GM18498 (cell line): ENCODE data around the gene NGB.

Experiments used
- ATAC-seq: cut with Tn5 transposase; IDR thresholded peaks from one replicate; pipeline ENCODE4 v1.9.1; 2021; ENCODE audit warnings: mild to moderate bottlenecking, moderate library complexity; ENCODE audit not compliant: unreplicated experiment

Gene NGB

DNA sequence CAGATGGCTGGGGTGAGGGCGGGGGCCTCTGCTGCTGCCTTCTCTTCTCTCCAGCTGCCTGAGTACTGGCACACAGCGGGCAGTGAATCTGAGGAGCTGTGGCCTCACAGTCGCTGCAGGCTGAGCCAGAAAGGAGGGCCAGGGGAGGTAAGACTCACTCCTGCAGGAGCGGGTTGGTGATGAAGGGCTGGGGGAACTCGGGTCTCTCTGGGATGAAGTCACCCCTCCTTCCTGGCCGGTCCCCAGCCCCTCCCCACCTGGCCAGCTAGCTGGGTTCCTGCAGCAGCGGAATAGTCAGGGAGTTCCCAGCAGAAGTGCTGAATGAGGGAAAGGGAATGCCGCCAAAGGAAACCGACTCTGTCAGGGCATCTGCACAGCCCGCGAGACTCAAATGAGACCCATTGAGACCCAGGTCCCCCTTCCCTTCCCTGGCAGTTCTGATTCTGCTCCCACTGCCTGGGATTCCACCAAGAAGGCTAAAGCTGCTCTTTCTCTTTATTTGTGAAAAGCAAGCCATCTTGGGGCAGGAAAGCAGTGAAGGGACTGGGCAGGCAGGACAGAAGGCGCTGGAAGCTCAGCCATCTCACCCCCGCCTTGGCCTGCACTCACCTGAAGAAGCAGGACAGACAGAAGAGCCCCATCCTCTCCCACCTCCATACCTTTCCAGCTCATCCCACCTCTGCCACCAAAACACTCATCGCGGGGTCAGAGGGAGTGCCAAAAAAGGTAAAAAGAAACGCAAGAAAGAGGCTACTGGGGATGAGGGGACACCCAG lies 5.3 kb downstream of the NGB start:
- no peak for ATAC-seq

DNA sequence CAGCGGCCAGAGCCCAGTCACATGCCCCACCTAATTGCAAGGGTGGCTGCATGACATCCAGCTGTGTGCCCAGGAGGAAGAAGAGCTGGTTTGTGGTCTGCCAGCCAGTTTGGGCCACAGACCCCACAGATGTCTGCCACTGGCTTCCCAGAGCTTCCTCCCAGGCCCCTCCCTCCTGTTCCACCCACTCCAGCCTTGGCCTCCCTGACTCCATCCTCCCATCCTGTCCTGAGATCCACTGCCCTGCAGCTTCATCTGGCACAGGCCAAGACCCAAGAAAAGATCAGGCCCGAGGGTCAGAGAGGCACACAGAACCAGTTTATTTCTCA lies 5.9 kb downstream of the NGB start:
- ATAC-seq: no peak

DNA sequence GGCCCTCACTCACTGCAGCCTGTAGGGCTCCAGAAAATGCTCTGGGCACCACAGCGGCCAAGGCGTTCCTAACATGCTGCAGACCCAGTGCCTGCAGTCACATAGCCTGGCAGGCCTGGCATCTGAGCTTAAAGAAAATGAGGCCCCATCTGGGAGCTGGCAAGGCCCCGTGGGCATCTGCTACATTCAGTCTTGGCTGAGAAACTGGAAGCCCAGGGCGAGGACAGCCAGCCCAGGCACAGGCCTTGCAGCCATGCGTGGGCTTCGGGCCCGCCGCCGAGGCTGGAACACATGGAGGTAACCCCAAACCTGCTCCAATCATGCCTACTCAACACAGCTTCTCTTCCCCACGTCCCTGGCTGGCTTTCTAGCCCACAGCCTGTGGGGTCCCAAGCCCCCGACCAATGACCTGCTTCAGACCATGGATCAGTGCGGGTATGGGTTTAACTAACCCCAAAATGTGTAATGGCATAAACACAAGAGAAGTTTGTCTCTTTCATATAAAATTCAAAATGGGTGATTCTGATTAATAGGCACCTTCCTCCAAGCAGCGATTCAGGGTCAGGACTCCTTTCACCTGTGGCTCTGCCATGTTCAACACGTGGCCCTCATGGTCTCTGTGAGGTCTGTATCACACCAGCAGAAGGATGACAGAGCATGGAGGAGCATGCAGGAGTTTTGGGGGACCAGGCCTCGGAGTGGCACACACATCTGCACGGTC lies 6.4 kb downstream of the NGB start:
- no peak for ATAC-seq

DNA sequence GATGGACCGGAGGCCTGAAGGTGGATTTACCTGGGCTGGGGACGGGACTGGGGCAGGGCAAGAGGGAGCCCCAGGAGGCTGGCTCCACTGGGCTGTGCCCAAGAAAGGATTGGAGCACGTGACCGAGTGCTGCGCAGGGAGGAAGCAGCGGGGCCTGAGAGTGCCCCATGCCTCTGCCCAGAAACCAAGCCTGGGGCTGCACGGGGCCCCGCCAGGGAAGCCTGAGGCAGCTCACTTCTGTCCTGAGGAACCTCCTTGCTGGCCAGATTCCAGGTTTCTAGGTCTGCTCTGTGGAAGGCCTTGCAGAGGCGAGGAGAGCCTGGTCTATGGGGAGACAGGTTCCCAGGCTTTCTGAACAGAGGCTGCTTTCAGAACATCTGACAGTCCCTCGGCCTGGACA lies 10.4 kb downstream of the NGB start:
- no peak for ATAC-seq

DNA sequence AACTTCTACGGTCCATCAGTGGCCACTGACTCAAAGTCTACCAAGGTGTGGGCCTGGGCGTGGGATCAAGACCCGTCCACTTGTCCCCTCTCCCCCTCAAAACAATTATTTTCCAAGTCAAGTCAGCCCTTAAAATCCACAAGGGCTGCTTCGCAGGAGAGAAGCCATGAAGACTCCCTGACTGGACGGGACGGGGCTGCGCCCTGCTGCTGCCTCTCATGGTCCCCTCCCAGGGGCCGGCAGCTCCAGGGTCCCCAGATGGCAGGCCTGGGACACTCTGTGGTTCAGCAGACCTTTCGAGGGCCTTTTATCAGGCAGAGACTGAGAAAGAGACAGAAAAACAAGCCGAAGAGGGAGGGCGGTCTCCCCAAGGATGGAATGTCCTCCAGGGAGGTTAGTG lies 10.8 kb downstream of the NGB start:
- no peak for ATAC-seq

DNA sequence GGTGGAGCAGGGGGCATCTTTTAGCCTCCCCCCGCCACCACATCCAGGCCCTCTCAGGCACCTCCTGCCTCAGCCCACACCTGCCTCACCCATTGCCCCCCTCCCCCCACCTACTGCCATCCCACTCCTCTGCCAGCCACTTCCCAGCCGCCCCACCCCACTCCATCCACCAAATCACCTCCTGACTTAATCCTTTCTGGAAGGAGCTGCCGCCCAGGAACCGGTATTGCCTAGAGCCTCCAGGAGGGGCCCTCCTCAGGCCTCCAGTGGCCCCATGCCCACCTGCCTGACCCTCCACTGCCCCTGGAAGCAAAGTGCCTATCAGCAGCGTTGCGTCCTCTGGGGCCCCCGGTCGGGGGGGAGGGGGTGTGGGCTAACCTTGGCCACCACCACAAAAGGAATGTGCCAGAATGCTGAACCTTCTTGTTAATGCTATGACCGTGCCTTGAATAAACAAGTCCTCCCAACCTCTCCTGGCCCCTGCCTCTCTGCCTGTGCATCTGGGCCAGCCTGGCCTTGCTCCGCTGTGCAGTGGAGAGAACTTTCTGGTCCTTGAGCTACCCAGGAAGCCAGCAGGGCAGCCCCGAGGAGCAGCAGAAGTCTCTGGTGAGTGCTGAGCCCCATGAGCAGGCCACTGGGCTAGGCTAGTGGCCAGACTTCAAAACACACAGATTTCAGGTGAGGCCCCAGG lies 11.8 kb downstream of the NGB start:
- ATAC-seq: no peak

DNA sequence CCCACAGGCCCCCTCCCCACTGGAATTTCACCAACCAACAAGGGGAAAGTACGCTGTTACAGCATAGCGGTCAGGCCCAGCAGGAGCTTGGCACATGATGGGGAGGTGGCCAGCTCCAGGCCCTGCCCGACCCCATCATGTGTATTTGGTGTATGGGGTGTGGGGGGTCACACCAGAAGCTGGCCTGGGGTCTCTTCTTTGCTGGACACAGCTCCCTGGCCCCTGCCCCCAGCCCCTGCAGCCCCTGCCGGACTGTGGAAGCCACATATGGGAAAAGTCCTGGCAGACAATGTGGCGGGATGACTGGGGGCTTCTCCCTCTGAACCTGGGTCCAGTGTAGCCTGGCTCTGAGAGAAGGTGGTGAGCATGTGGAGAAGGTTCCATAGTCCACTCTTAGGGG lies 12.4 kb downstream of the NGB start:
- no peak for ATAC-seq

DNA sequence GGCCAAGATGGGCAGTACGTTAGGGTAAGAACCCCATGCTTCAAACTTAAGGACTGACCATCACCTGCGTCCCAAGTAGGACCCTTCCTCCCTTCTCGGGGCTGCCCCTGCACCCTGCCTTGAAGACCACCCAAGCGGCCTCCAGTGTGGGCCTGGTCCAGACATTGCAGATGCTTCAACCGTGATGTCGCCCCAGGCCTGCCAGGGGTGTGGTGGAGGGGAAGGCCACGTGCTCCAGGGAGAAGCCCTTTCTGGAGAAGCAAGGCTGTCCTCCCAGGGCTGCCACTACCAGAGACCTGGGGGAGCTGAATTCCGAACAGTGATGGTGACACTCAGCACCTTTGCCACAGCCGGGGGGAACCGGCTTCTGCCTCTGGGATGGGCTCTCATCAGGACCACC lies 13.3 kb downstream of the NGB start:
- no peak for ATAC-seq

DNA sequence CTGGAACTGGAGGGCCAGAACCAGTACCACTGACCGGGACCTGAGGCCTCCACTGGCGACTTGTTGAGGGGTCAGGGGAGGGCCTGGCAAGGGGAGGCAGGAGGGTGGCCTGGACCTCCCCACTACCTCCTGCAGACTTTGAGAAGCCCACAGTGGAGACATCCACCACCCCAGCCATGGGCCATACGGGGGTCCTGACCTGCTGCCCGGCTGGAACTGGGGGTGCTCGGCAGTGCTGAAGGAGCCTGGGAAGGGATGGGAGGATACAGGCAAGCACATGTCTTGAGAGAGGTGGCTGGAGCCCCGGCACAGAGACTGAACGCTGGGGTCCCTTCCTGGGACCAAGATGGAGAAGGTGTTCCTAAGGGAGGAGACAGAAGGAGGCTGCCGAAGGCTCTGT lies 14.3 kb downstream of the NGB start:
- no peak for ATAC-seq

DNA sequence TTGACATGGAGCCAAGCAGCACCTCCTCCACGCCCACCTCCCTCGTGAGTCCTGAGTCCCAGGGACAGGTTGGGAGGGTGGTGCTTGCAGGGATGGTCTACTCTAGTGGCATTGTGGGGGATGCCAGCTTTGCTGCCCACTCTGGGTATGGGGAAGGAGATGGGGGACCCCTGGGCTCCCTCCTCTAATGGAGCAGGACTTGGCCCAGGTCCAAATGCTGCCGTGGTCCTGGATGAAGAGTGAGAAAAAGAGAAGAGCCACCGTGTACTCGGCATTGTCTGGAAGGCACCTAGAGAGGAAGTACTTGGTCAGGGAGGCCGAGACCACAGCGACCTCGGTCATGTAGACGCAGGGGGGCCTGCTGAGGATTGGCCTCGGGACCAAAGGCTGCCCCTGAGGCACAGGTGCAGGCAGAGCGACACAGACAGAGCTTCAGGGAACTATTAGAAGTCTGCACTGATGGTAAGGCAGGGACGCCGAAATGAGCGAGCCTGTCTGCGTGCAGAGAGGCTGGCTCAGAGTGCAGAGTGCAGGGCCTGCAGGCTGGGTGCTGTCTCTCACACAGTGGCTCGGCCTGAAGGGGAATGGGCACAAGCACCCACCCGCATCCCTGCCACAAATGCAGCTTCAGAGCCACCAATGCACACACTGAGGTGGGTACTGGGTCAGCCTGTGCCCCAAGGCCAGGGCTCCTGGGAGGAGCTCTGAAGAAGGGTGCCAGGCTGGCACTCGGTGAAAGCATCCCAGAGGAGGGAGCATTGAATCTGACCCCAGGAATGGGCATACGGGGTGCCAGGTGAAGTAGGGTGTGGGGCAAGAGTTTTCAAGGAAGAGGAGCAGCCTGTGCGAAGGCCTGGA lies 17.4 kb downstream of the NGB start:
- no peak for ATAC-seq

DNA sequence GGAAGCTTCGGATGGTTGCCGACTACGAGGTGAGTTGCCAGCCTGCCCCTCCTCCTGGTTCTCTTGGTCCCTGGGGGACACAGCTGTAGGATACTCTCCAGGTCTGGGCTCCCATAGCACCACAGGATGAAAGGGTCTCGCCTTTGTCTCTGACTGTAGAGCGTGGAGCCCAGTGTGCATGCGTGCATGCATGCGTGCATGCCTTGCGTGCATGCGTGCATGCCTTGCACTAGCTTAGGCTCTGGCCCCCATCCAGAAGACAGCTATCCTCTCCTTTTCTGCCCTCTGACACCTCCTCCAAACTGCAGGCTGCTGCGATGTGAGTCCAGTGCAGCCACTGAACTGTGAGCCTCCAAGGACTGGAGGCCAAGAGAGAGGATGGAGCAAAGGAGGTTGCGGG lies 19.1 kb downstream of the NGB start:
- no peak for ATAC-seq

DNA sequence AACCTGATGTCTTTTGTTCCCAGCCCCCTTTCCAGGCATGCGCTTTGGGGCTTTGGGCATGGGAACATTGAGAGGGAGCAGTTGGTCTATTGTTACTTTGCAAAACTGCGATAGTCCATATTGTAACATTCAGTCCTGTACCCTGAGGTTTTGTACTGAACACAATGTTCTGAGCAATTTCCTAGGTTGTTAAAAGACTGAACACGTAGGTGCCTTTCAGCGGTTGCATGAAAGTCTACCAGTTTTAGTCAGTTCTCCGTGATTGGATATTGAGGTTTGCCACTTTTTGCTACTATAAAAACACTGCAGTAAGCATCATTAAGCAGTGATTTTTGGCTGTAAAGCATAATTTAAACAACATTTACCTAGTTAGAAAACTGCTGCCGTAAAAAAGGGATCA lies 20.1 kb downstream of the NGB start:
- ATAC-seq: no peak

DNA sequence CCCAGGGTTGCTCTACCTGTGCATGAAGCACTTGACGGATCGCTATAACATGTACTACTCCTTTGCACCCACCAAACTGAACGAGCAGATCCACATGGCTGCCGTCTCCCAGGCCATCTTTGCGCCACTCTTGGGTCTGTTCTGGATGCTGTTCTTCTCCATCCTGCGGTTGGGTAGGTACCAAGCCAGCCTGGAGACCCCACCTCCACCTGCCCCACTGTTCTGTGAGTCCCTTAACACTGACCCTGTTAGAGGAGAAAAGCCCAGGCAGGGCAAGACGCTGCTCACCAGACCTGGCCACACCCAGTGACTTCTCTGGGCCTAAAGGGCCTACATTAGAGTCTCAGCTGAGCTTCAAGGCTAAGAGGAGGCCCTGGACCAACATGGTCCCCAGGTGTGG lies 21.7 kb downstream of the NGB start:
- no peak for ATAC-seq

DNA sequence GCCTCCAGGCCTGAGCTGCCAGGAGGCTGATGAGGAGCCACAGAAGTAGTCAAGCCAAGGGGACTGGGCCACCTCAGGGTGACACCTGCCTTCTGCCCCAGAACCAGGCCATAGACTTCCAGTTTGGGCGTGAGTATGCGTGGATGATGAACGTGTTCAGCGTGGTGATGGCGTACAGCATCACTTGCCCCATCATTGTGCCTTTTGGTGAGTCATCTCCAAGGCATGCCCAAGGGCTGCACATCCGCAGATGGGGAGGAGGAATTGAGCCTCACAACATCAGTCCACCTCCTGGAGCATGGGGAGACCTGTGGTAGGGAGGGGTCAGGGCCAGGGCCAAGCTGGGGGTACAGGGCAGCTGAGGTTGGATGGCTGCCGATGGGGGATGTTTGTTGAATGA lies 22.3 kb downstream of the NGB start:
- no peak for ATAC-seq

DNA sequence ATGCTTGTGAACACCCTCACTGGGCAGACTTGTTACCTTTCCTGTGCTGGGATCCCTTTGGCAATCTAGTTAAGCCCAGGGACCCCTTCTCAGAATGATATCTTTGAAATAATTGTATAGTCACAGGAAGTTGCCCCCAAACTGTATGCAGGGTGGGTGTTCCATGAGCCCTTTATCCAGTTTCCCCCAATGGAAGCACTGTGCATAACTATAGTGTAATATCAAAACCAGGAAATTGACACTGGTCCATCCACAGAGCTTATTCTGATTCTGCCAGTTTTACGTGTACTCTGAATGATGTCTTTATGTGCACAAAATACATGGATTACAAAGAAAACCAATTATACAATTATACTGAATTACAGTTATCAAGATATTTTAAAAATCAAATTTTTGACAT lies 24.2 kb downstream of the NGB start:
- no peak for ATAC-seq

DNA sequence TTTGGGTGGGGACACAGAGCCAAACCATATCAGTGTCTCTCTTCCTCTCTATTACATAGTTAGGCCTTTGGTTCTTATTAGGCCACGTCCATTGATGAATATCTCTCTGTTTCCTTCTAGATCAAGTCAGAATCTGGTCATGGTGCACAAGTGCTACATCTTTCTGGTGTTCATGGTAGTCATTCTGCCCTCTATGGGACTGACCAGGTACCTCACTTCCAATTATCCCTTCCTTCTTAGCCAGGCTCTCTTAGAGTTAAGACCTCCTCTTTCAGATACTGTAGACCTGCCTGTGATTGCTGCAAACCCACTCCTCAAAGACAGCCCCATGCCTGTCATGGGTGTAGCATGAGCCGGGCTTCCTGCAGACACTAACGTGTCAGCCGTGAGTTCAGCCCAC lies 25.2 kb downstream of the NGB start:
- ATAC-seq: no peak

DNA sequence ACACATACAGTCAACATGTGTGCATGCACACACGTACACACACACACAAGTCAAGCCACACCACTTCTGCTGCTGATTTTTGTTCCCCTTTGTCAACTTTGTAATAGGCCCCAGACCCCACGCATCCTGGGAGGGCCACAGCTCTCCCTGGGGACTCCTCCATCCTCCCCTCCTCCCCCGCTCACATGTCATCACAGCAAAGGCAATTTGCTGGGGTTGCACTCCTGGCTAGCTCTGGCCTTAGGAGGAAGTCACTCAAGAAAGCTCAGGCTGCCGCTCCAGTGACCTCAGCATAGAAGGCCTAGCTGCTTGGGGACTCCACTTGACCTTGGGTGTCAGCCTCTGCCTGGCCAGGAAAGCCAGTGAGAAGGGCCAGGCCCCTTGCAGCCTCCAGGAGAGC lies 27.2 kb downstream of the NGB start:
- no peak for ATAC-seq

DNA sequence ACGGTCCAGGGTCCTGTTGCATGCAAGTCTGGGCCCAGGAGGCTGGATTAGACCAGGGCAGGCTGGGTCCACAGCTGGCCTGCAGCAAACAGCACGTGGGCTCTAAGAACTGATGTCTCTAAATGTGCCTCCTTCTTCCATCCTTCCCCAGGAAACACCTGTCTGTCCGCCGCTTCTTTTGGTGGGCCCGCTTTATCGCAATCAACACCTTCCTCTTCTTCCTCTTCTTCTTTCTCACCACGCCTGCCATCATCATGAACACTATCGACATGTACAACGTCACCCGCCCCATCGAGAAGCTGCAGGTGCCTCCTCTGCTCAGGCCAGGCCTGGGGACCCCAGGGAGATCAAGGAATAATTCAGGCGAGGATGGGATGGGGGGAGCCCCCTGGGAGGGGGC lies 28.3 kb downstream of the NGB start:
- no peak for ATAC-seq

DNA sequence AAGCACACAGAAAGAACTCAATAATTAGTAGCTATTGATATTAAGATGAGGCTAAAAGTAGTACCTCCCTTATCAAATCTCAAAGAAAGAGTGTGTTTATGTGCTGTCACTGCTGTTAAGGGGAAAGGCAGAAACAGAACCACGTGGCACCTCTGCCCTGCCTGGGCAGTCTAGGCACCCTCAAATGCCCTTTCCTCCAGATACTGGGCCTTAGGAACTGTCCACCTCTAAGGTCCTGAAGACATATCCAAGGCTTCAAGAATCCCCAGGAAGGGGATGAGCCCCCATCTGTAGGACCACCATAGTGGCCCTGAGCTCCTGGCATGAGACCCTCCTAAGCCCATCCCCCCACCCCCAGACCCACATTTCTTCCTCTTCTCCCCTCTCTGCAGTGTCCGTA lies 29.1 kb downstream of the NGB start:
- ATAC-seq: no peak

DNA sequence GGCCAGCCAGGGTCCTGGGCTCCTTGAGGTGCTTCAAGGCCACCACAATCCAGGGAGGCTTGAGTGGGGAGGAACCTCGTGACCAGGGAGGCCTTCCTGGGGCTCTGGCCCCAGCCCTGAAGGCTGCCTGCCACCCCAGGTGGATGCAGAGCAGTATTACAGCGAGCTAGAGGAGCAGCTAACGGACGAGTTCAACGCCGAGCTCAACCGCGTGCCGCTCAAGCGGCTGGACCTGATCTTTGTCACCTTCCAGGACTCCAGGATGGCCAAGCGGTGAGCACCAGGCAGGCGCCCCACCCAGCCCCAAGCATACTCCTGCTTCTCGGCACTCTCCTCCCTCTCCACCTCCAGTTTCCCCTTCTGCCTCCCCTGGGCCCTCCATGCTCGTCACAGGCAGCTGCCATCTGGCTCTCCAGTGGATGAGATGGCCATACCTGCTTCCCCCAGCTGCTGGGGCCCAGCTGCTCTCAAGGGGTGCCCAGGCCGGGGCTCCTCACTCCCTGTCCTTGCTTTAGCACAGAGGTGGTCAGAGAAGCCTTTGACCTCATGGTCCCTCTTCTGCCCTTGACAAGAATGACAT lies 30.6 kb downstream of the NGB start:
- no peak for ATAC-seq

DNA sequence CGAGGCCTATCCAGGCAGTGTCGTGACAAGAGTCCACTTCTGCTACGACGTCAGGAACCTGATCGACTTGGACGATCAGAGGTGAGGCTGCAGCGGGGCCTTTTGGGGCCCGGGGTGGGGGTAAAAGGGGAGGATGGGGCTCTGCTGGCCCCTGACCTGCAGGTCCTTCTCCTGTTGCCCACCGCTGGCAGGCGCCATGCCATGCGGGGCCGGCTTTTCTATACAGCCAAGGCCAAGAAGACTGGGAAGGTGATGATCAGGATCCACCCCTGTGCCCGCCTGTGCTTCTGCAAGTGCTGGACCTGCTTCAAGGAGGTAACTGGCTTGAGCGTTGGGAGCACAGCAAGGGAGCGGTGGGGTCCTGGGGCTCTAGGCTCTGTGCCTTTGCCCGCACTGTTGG lies 31.6 kb downstream of the NGB start:
- no peak for ATAC-seq
